ENCODE measurements around the gene EN2. TPM values are rescaled to one million over a fixed set of nuclear protein-coding genes. Genes with fewer than 3 reads are reported as not detected.

EN2 gene
- total RNA-seq, 1 donor from 2014 or later: not detected

DNA sequence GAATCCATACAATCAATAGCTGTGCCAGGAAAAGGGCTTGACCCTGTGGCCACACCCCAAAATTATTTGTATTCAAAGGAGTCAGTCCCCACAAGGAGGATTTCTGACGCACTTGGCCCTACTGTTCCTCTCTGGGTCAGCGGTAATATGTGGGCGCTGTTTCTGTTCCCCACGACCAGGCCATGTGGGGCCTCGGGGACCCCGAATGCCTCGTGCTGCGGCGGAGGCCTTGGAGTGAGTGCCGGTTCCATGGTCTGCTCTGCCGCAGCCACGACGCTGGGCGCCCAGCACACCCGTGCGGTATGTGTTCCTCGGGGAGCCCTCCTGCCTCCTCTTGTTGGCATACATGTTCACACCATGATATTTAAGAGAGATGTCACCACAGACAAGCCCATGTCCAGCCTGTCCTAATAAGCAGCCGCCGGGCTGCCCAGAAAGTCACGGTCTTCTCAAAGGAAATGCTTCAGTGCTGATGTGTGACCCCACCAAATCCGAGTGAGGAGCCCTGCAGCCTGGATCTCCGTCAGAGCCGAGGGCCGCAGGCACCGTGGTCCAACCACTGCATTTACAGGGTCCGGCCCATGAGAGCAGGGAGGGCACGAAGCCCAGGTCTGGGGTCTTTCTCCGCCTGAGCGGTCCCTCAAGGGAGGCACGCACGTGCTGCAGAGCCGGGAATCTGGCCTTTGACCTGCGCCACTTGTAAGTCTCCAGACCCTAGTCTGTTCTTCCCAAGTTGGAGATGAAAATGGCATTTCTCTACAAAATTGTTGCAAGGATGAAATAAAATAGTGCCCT is 36.0 kb downstream of the EN2 start:
- Mint-ChIP-seq H3K4me3 (no peak overlapping the region), H3K27ac (no peak overlapping the region), H3K4me1 (peaks cover 8% of the 10 kb centered on the region), H3K9me3 (peaks cover 3% of the 10 kb centered on the region), H3K27me3 (ENCODE audit: low read depth) (peaks cover 78% of the 10 kb centered on the region), H3K36me3 (no peaks in the 10 kb centered on the region)
- no peak for DNase-seq (ENCODE audit: low spot score in 2 of 2, unreplicated experiment in 2 of 2)
- TF ChIP-seq, protein P1, sequence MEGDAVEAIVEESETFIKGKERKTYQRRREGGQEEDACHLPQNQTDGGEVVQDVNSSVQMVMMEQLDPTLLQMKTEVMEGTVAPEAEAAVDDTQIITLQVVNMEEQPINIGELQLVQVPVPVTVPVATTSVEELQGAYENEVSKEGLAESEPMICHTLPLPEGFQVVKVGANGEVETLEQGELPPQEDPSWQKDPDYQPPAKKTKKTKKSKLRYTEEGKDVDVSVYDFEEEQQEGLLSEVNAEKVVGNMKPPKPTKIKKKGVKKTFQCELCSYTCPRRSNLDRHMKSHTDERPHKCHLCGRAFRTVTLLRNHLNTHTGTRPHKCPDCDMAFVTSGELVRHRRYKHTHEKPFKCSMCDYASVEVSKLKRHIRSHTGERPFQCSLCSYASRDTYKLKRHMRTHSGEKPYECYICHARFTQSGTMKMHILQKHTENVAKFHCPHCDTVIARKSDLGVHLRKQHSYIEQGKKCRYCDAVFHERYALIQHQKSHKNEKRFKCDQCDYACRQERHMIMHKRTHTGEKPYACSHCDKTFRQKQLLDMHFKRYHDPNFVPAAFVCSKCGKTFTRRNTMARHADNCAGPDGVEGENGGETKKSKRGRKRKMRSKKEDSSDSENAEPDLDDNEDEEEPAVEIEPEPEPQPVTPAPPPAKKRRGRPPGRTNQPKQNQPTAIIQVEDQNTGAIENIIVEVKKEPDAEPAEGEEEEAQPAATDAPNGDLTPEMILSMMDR (IDR thresholded peaks at IDR 0.05; ENCODE audit: unreplicated experiment): no peak

DNA sequence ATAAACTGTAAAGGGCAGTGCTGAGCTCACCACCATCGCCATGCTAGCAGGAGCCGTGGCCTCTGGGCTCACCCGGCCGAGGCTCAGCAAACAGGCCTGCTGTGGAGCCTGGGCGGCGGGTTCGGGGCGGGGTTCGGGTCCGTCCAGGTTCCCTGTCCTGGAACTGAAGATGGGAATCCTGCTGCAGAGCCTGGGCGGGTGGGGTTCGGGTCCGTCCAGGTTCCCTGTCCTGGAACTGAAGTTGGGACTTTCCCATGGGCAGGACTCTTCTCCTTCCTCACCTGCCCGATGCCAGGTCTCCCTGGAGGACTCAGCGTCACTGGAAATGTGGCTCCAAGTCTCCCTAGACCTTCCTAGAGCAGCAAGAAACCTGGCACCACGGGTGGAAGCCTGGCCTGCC is 36.6 kb downstream of the EN2 start:
- no peak overlapping the region for H3K27ac Mint-ChIP-seq
- TF ChIP-seq, protein P1 (IDR thresholded peaks at IDR 0.05; ENCODE audit: unreplicated experiment): no peak
- H3K27me3 Mint-ChIP-seq (ENCODE audit: low read depth): peaks cover 79% of the 10 kb centered on the region
- no peaks in the 10 kb centered on the region for H3K36me3 Mint-ChIP-seq
- H3K4me1 Mint-ChIP-seq: peaks cover 8% of the 10 kb centered on the region
- peaks cover 3% of the 10 kb centered on the region for H3K9me3 Mint-ChIP-seq
- DNase-seq (ENCODE audit: low spot score in 2 of 2, unreplicated experiment in 2 of 2): no peak
- no peak overlapping the region for H3K4me3 Mint-ChIP-seq

DNA sequence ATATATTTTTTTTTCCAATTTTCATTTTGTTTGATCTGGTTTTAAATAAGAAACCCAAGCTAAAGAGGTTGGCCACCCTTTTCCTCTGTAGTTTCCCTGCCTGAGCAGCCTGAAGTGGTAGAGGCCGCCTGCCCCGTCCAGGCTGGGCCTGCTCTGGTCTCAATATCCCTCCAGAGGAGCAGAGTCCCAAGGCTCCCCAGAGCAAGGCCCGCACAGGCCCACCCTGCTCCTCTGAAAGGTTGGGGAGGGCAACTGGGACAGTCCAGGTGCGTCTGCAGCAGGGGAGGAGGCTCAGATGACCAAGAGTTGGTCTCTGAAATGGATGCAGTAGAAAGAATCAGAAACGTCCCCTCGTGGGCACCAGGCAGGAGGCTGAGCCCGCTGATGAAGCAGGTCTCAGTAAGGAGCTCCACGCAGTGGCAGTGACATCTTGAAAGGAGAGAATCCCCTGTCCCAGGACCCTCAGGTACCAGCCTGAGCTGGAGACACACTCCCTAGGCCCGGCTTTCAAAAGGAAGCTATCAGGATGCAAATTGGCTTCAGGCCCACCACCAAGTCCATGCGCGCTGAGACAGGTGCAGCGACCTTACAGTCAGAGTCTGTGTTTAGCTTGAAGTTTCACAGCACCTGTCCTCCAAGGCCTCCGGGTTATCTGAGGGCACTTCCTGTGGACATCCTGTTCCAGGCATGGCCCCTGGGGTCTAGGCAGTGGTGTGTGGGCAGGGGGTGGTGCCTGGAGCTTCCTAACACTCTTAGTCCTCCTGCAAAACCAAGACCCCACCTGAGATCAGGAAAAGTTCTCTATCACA is 37.7 kb downstream of the EN2 start:
- Mint-ChIP-seq H3K27me3 (ENCODE audit: low read depth) (peaks cover 82% of the 10 kb centered on the region), H3K4me3 (no peak overlapping the region), H3K9me3 (peaks cover 3% of the 10 kb centered on the region), H3K36me3 (no peaks in the 10 kb centered on the region), H3K27ac (no peak overlapping the region), H3K4me1 (peaks cover 5% of the 10 kb centered on the region)
- TF ChIP-seq, protein P1 (IDR thresholded peaks at IDR 0.05; ENCODE audit: unreplicated experiment): no peak
- no peak for DNase-seq (ENCODE audit: low spot score in 2 of 2, unreplicated experiment in 2 of 2)

- H3K4me3 Mint-ChIP-seq: no peak overlapping the region
- TF ChIP-seq, protein P1 (IDR thresholded peaks at IDR 0.05; ENCODE audit: unreplicated experiment): no peak
- peaks cover 82% of the 10 kb centered on the region for H3K27me3 Mint-ChIP-seq (ENCODE audit: low read depth)
- DNase-seq (ENCODE audit: low spot score in 2 of 2, unreplicated experiment in 2 of 2): no peak
- H3K27ac Mint-ChIP-seq: no peak overlapping the region
- no peaks in the 10 kb centered on the region for H3K36me3 Mint-ChIP-seq
- H3K9me3 Mint-ChIP-seq: no peaks in the 10 kb centered on the region
- no peaks in the 10 kb centered on the region for H3K4me1 Mint-ChIP-seq
Measured at GRCh38 chr7:155496267-155497005, 38.5 kb downstream of the EN2 start.

DNA sequence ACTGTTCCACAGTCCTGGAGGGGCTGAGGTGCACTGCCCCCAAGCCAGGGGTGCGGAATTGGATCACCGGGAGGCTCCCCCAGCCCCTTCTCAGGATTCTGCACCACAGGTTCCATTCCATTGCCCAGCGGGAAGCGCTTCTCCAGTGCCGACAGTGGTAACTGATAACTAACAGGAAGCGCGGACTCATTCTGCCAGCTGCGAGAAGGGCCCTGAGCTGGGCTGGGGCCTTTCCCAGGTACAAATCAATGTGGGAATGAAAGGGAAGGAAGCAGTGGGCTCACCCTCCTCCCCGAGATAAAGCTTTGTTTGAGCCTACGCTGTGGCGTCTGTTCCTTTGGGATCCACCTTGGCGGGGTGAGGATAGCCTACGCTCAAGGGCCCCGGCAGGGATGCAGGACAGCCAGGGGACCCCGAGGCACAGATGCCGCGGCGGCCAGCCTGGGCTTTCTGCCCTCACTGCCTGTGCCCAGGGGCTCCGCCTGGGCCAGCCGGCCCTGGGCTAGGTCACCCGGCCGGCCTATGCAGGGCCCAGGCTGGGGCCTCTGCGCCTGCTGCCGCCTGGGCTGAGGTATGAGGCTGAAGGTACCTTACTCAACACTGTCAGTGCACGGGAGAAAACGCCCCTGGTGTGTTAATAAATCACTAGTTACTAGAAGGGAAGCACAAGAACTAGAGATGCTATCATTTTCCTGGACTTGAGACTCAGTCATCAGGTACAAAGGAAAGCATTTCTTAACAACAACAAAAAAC is 39.4 kb downstream of the EN2 start:
- Mint-ChIP-seq H3K9me3 (no peaks in the 10 kb centered on the region), H3K27me3 (ENCODE audit: low read depth) (peaks cover 83% of the 10 kb centered on the region), H3K4me1 (no peaks in the 10 kb centered on the region), H3K4me3 (no peak overlapping the region), H3K36me3 (no peaks in the 10 kb centered on the region), H3K27ac (no peak overlapping the region)
- DNase-seq (ENCODE audit: low spot score in 2 of 2, unreplicated experiment in 2 of 2): no peak
- TF ChIP-seq, protein P1 (IDR thresholded peaks at IDR 0.05; ENCODE audit: unreplicated experiment): no peak

All from mesothelial cell of epicardium (in vitro differentiated cells).